ENCODE data around the gene ZNF329. TPM values are rescaled to one million over a fixed set of nuclear protein-coding genes. Genes with fewer than 3 reads are reported as not detected.

The ZNF329 gene
- 2.6 to 3.3 TPM (median 3.1 TPM) in 5 replicates for total RNA-seq (2022; extraction: Qiagen RNA extraction)

GRCh38 chr19:58150328-58150921 lies at the start of gene ZNF329:
TSS of gene ZNF329 (minus strand) at chr19:58150789. CDS start at chr19:58129503, 21,286 bp downstream.

GRCh38 chr19:58182989-58183816 lies 32.6 kb upstream of the ZNF329 start, which contains the start of gene ZNF274:
TSS of gene ZNF274 (plus strand) at chr19:58183061. CDS start at chr19:58183966, 905 bp downstream.

GRCh38 chr19:58097781-58098681 lies 52.6 kb downstream of the ZNF329 start, which contains the start of gene ZSCAN18:
TSS of gene ZSCAN18 (minus strand) at chr19:58098231. CDS start at chr19:58090267, 7,964 bp downstream.

Other genes with a start within 250 kb of the ZNF329 start
- 2.5 to 5.8 TPM (median 3.5 TPM) in 5 replicates for gene ZNF417, start 234.2 kb downstream of the ZNF329 start, total RNA-seq (2022; extraction: Qiagen RNA extraction)
- gene ZNF418, start 215.4 kb downstream of the ZNF329 start, total RNA-seq (2022; extraction: Qiagen RNA extraction), result 1.0 to 1.6 TPM (median 1.4 TPM) in 5 replicates
- 0.66 to 1.3 TPM (median 1.1 TPM) in 5 replicates for gene ZNF256, start 203.1 kb downstream of the ZNF329 start, total RNA-seq (2022; extraction: Qiagen RNA extraction)
- 0.15 to 0.21 TPM in 2 of 5 replicates, not detected in the others for gene C19orf18, start 176.3 kb downstream of the ZNF329 start, total RNA-seq (2022; extraction: Qiagen RNA extraction)
- gene ZNF606, start 148.0 kb downstream of the ZNF329 start, total RNA-seq (2022; extraction: Qiagen RNA extraction), result 1.9 to 3.0 TPM (median 2.4 TPM) in 5 replicates
- not detected in 5 replicates for gene ZSCAN1, start 116.8 kb downstream of the ZNF329 start, total RNA-seq (2022; extraction: Qiagen RNA extraction)
- gene ZNF135, start 91.5 kb downstream of the ZNF329 start, total RNA-seq (2022; extraction: Qiagen RNA extraction), result not detected in 5 replicates
- 1.9 to 3.0 TPM (median 2.7 TPM) in 5 replicates for gene ZSCAN18, start 52.6 kb downstream of the ZNF329 start, total RNA-seq (2022; extraction: Qiagen RNA extraction)
- gene ZNF274, start 32.3 kb upstream of the ZNF329 start, total RNA-seq (2022; extraction: Qiagen RNA extraction), result 14.3 to 16.5 TPM (median 14.7 TPM) in 5 replicates
- gene ZNF544, start 78.1 kb upstream of the ZNF329 start, total RNA-seq (2022; extraction: Qiagen RNA extraction), result 17.7 to 20.7 TPM (median 18.4 TPM) in 5 replicates
- 0.89 to 1.8 TPM (median 0.97 TPM) in 5 replicates for gene ZNF8, start 128.2 kb upstream of the ZNF329 start, total RNA-seq (2022; extraction: Qiagen RNA extraction)
- gene ERVK3-1, start 154.6 kb upstream of the ZNF329 start, total RNA-seq (2022; extraction: Qiagen RNA extraction), result 88.3 to 104 TPM (median 94.1 TPM) in 5 replicates
- 2.2 to 3.0 TPM (median 2.5 TPM) in 5 replicates for gene ZSCAN22, start 176.2 kb upstream of the ZNF329 start, total RNA-seq (2022; extraction: Qiagen RNA extraction)
- gene A1BG, start 202.7 kb upstream of the ZNF329 start, total RNA-seq (2022; extraction: Qiagen RNA extraction), result 5.8 to 14.5 TPM (median 12.7 TPM) in 5 replicates
- 0.92 to 1.5 TPM (median 1.1 TPM) in 5 replicates for gene ZNF497, start 212.0 kb upstream of the ZNF329 start, total RNA-seq (2022; extraction: Qiagen RNA extraction)
- 0.89 to 1.7 TPM (median 1.4 TPM) in 5 replicates for gene ZNF837, start 230.2 kb upstream of the ZNF329 start, total RNA-seq (2022; extraction: Qiagen RNA extraction)
- gene RPS5, start 236.5 kb upstream of the ZNF329 start, total RNA-seq (2022; extraction: Qiagen RNA extraction), result 2,190 to 2,596 TPM (median 2,481 TPM) in 5 replicates
- 0.08 to 0.17 TPM in 2 of 5 replicates, not detected in the others for gene RNF225, start 244.9 kb upstream of the ZNF329 start, total RNA-seq (2022; extraction: Qiagen RNA extraction)